ENCODE data around the gene MPHOSPH9.

The MPHOSPH9 gene, protein sequence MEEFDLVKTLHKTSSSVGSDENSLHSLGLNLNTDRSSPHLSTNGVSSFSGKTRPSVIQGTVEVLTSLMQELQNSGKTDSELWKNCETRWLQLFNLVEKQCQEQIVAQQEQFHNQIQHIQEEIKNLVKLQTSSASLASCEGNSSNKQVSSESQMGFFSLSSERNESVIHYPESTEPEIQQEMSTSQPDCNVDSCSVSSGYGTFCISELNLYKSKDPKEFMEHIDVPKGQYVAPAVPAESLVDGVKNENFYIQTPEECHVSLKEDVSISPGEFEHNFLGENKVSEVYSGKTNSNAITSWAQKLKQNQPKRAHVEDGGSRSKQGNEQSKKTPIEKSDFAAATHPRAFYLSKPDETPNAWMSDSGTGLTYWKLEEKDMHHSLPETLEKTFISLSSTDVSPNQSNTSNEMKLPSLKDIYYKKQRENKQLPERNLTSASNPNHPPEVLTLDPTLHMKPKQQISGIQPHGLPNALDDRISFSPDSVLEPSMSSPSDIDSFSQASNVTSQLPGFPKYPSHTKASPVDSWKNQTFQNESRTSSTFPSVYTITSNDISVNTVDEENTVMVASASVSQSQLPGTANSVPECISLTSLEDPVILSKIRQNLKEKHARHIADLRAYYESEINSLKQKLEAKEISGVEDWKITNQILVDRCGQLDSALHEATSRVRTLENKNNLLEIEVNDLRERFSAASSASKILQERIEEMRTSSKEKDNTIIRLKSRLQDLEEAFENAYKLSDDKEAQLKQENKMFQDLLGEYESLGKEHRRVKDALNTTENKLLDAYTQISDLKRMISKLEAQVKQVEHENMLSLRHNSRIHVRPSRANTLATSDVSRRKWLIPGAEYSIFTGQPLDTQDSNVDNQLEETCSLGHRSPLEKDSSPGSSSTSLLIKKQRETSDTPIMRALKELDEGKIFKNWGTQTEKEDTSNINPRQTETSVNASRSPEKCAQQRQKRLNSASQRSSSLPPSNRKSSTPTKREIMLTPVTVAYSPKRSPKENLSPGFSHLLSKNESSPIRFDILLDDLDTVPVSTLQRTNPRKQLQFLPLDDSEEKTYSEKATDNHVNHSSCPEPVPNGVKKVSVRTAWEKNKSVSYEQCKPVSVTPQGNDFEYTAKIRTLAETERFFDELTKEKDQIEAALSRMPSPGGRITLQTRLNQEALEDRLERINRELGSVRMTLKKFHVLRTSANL

GRCh38 chr12:123232807-123233504, at the start of gene MPHOSPH9, which contains the start of gene MTRFR:
Gene MPHOSPH9 (minus strand): TSS chr12:123233141. CDS start chr12:123230364, 2,777 bp downstream.
Gene MTRFR (plus strand): TSS chr12:123233436. CDS start chr12:123253675, 20,239 bp downstream.
- peak; percentile 99 for DNase-seq (ENCODE audit: low read depth)

DNA sequence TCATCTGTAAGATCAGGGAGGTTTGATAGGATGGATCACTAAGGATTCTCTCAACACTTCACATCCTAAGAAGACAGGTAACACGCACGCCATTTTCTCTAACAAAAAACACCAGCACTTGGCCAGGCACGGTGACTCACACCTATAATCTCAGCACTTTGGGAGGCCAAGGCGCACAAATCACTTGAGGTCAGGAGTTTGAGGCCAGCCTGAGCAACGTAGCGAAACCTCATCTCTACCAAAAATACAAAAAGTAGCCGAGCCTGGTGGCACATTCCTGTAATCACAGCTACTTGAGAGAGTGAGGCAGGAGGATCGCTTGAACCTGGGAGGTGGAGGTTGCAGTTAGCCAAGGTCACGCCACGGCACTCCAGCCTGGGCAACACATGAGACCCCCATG, 49.2 kb upstream of the MPHOSPH9 start:
- no peak for DNase-seq (ENCODE audit: low read depth)

DNA sequence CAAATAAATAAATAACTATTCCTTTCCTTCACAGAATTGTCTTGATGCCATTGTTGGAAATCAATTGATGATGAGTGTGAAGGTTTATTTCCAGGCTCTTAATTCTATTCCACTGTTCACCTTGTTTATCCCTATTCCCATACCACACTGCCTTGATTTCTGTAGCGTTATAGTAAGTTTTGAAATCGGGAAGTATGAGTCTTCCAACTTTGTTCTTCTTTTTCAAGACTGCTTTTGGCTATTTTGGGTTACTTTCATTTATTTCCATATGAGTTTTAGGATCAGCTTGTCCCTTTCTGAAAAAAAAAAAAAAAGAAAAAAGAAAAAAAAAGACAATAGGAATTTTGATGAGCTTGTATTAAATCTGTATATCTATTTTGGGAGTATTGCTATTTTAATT, 48.0 kb upstream of the MPHOSPH9 start:
- DNase-seq (ENCODE audit: low read depth), result no peak

DNA sequence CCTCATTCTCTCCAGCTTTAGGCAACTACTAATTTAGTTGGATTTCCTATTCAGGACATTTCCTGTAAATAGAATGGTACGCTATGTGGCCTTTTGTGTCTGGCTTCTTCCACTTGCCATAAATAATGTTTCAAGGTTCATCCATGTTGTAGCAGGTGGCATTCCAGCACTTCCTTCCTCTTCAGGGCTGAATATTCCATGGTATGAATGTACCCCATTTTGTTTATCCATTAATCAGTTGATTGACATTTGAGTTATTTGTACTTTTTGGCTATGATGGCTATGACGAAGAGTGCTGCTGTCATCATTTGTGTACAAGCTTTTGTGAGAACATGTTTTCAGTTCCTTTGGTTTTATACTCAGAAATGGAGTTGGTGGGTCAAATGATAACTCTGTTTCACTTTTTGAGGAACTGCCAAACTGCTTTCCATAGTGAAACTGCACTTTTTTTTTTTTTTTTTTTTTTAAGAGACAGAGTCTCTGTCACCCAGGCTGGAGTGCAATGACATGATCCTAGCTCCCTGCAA, 45.2 kb upstream of the MPHOSPH9 start:
- DNase-seq (ENCODE audit: low read depth), result no peak

- DNase-seq (ENCODE audit: low read depth), result no peak
Observed at GRCh38 chr12:123273166-123273565, 40.2 kb upstream of the MPHOSPH9 start.

- DNase-seq (ENCODE audit: low read depth), result no peak
Observed at GRCh38 chr12:123271001-123271668, 38.2 kb upstream of the MPHOSPH9 start.

GRCh38 chr12:123270214-123271000, 37.5 kb upstream of the MPHOSPH9 start:
- peak; percentile 35 for DNase-seq (ENCODE audit: low read depth)

DNA sequence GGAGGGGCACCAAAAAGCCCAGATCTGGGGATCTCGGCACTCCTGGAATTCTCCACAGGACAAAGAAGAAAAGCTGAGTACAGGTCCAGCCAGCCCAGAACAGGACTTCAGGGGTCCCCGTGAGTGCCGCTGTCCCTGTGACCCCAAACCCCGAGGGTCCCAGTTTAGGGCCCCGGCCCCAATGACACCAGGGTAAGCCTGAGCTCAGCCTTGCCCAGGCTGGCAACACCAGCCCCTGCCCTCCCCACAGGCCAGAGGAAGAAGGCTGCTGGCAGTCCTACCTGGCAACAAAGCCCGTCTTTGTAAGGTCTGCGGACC, 36.9 kb upstream of the MPHOSPH9 start:
- DNase-seq (ENCODE audit: low read depth), result no peak

DNA sequence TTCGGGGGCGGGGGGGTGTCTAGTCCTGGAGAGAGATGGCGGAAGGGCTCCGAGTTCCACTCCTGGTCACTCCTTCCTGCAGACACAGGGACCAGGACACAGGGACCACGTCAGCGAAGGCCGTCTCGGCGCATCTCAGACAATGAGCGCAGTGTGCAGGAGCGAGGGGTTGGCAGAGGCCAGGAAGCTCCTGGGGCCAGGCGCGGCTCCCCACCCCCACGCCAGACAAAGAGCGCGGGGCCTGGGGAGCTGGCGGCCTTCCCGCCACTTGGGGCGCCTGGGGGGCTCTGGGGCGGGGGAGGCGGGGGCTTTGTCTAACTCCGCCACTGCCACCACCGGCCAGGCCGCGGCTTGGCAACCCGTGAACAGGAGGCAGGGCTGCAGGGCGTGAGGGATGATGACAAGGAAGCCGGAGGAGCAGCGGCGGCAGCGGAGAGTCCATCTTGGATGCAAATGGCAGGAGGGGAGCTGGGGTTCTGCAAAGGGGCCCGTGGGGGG, 36.5 kb upstream of the MPHOSPH9 start:
- DNase-seq (ENCODE audit: low read depth), result peak; percentile 38

DNA sequence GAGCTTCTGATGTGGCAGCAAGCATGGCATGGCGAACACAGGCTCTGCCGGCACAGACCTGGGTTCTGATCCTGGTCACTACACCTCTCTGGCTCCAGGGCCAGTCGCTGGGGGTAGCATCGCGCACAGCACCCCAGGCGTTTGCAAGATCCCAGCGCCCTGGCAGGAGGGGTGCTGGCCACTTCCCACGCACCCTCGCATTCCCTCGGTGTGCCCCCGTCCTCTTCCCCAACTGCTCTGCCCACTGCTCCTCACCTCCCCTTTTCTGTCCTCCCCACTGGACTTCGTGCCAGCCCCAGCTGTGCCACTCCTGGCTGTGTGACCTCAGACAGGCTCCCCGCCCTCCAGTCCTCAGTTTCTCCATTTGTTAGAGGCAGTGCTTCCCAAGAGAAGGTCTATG, 35.9 kb upstream of the MPHOSPH9 start:
- no peak for DNase-seq (ENCODE audit: low read depth)

GRCh38 chr12:123267991-123268843, 35.3 kb upstream of the MPHOSPH9 start:
- DNase-seq (ENCODE audit: low read depth), result no peak

DNA sequence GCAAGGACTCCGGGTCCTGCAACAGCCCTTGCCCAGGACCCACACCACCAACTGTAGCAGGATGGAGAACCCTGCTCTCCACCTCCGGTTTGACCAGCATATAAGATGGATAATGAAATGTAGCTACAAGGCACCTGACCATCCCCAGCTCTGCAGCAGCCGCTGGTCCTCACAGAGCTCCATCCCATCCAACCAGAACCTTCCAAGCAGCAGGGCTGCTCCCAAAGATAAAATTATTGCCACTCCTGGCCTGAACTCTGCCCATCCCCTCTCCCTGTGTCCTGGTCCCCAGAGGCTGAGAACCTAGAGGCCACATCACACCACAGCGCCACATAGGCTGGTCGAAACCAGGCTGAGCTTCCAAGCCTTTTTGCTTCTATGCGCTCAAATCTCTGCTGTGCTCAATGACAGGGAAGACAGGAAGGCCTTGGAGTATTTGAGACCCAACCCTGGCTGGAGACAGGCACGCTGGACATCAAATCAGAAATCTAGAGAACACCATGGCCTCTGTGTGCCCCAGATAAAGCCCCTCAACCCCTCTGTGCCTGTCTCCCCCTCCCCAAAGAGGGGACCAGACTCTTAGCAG, 34.5 kb upstream of the MPHOSPH9 start:
- no peak for DNase-seq (ENCODE audit: low read depth)

DNA sequence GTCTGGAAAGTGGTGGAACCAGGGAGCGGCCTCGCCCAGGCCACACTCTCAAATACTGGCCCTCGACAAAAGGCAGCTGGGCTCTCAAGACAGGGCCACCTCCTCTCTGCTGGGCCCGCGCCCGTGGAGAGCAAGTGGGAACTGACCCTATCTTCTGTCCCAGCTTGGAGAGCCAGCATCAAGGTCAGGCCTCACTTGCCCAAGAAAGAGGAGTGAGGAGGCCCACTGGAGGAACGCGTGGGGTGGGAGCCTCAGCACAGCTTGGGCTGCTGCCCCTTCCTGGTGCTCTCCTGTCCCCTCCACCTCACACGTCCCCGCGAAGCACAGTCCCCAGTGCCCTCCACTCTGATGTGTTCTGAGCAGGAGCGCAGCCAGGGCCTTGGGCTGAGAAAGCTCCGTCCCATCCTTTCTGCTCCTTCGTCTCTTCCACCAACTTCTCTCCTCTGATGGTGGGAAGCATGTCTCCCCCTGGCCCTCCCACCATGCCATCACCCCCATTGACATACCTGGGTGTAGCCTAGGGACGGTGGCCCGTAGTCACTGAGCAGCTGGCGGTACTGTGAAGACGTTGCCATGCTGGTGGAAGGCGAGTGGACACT, 33.8 kb upstream of the MPHOSPH9 start:
- no peak for DNase-seq (ENCODE audit: low read depth)

DNA sequence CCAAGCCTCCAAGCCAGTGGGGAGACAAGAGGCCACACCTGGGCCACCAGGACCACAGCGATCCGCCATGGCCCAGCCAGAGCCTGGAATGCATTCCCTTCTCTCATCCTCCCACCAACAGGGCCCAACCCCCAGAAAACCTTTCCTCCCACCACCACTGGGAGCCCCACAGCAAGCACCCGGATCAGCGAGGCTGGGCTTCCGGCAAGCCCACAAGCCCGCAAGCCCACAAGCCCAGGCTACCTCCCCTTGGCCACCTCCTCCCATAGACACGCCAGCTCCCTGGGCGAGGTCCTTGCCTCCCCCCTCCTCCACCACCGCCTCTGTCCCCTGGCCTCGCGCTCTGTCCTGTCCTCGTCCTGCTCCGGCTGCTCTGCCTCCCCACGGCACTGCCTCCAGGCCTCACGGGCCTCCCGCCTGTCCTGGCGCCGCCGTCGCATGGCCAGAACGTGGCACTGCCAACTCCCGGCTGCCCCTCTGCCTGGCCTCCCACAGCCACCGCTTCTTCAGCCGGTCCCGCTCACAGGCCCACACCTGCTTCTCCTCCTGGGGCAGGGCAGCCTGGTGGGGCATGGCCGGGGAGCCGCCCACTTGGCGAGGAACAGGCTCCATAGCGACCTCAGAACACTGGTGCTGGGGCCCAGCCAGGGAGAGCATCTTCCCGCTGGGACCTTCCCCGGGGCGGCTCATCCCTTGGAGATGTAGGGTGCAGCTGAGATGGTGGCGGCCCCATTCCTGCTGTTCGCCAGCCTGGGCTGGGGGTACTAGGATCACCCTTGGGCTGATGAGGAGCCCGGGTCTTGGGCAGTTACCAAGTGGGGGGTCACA, 33.1 kb upstream of the MPHOSPH9 start:
- DNase-seq (ENCODE audit: low read depth), result no peak

- DNase-seq (ENCODE audit: low read depth), result no peak
Observed at GRCh38 chr12:123264642-123265041, 31.7 kb upstream of the MPHOSPH9 start.

GRCh38 chr12:123263196-123263817, 30.4 kb upstream of the MPHOSPH9 start:
- no peak for DNase-seq (ENCODE audit: low read depth)

DNA sequence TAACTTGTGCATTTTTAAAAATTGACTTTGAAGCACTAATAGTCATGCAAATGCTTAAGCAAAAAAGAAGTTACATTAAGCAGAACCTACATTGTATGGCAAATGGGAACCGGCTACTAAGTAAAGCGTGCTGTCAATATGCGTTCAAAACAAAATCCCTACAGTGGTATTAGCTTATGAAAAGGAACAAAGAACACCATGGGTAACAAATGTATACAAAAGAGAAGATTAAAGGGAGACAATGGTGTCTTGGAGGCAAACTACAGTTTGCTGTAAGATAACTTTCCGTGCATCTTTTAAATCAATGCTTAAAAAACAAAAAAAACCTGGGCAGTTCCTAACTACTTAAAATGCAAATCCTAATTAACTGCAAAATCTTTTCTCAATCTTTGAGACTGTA, 28.3 kb upstream of the MPHOSPH9 start:
- DNase-seq (ENCODE audit: low read depth), result no peak
